Neural cell (in vitro differentiated cells): Measurements from ENCODE around the gene VSIG10L.

Experiments
- CTCF ChIP-seq: fragments of 450-650 bp; IDR thresholded peaks from 2 replicates; pipeline ENCODE4 v1.5.1; 2014; ENCODE audit warnings: antibody characterized with exemption, mild to moderate bottlenecking, moderate library complexity; ENCODE audit not compliant: poor library complexity, severe bottlenecking
- EZH2 ChIP-seq: fragments of 200-600, 300-800 bp; shearing (Covaris generic), sonication (generic); IDR thresholded peaks from 2 replicates; pipeline ENCODE4 v1.6.1; 2014; ENCODE audit warnings: antibody characterized with exemption, low read length, borderline replicate concordance, mild to moderate bottlenecking; ENCODE audit not compliant: insufficient read depth, poor library complexity, severe bottlenecking
- POLR2AphosphoS5 ChIP-seq: IDR thresholded peaks from 2 replicates; pipeline ENCODE4 v1.6.1; 2012

GRCh38 chr19:51282335-51282734, 59.6 kb downstream of the VSIG10L start:
- TF ChIP-seq EZH2 = no peak
- TF ChIP-seq CTCF = no peak
- no peak for TF ChIP-seq POLR2AphosphoS5
